ENCODE results near the gene PCDHB7. TPM values are rescaled to one million over a fixed set of nuclear protein-coding genes. Genes with fewer than 3 reads are reported as not detected.
"Not testable (repeated sequence)": the region's sequence is repeated elsewhere in the genome, so short reads cannot be mapped to it uniquely, and the experiment has no call there.

PCDHB7 gene
- total and polyA plus RNA-seq, 2 donors: 2.6 to 3.2 TPM

- Histone ChIP-seq H3K4me3 (ENCODE audit: low read depth, low read length) (no peak within 1 kb of the TSS), H3K36me3 (ENCODE audit: insufficient read depth) (no peaks in the 10 kb centered on the region), H3K27ac (ENCODE audit: low read depth) (no peak within 1 kb of the TSS), H3K4me1 (ENCODE audit: insufficient read depth) (no peaks in the 10 kb centered on the region)
- no peak for DNase-seq (ENCODE audit: extremely low spot score)
- 4% methylated on average over 10 of the region's 10 CpGs for WGBS
Measured at GRCh38 chr5:141192110-141192725, 19.8 kb downstream of the PCDHB7 start, which contains the start of gene PCDHB10. Gene PCDHB10, plus strand, starts transcription at chr5:141192353. Its CDS starts 200 bp downstream, at chr5:141192553.

GRCh38 chr5:141194332-141194731, 21.9 kb downstream of the PCDHB7 start:
- not testable (repeated sequence) for H3K36me3 ChIP-seq (ENCODE audit: insufficient read depth); H3K27ac ChIP-seq (ENCODE audit: low read depth); H3K4me1 ChIP-seq (ENCODE audit: insufficient read depth); H3K4me3 ChIP-seq (ENCODE audit: low read depth, low read length); DNase-seq (ENCODE audit: extremely low spot score)
- 24% methylated on average over 20 of the region's 37 CpGs for WGBS

- no peak for DNase-seq (ENCODE audit: extremely low spot score)
- WGBS: 25% methylated on average over 3 of the region's 3 CpGs
- H3K4me3 ChIP-seq (ENCODE audit: low read depth, low read length): no peak overlapping the region
- no peaks in the 10 kb centered on the region for H3K36me3 ChIP-seq (ENCODE audit: insufficient read depth)
- no peak overlapping the region for H3K27ac ChIP-seq (ENCODE audit: low read depth)
- H3K4me1 ChIP-seq (ENCODE audit: insufficient read depth): no peaks in the 10 kb centered on the region
Measured at GRCh38 chr5:141196363-141196762, 23.9 kb downstream of the PCDHB7 start.

- no peaks in the 10 kb centered on the region for H3K36me3 ChIP-seq (ENCODE audit: insufficient read depth)
- 31% methylated on average over 21 of the region's 21 CpGs for WGBS
- no peak within 1 kb of the TSS for H3K4me3 ChIP-seq (ENCODE audit: low read depth, low read length)
- no peaks in the 10 kb centered on the region for H3K4me1 ChIP-seq (ENCODE audit: insufficient read depth)
- no peak within 1 kb of the TSS for H3K27ac ChIP-seq (ENCODE audit: low read depth)
- no peak for DNase-seq (ENCODE audit: extremely low spot score)
Measured at GRCh38 chr5:141199359-141200235, 27.2 kb downstream of the PCDHB7 start, which contains the start of gene PCDHB11. Gene PCDHB11, plus strand, starts transcription at chr5:141199627. Its CDS starts 148 bp downstream, at chr5:141199775.

GRCh38 chr5:141201126-141201525, 28.7 kb downstream of the PCDHB7 start:
- not testable (repeated sequence) for H3K4me1 ChIP-seq (ENCODE audit: insufficient read depth); H3K36me3 ChIP-seq (ENCODE audit: insufficient read depth)
- 33% methylated on average over 25 of the region's 38 CpGs for WGBS

DNA sequence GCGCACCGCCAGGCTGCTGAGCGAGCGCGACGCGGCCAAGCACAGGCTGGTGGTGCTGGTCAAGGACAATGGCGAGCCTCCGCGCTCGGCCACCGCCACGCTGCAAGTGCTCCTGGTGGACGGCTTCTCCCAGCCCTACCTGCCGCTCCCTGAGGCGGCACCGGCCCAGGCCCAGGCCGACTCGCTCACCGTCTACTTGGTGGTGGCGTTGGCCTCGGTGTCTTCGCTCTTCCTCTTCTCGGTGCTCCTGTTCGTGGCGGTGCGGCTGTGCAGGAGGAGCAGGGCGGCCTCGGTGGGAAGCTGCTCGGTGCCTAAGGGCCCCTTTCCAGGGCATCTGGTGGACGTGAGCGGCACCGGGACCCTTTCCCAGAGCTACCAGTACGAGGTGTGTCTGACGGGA, 29.2 kb downstream of the PCDHB7 start:
- WGBS: 30% methylated on average over 31 of the region's 35 CpGs
- not testable (repeated sequence) for DNase-seq (ENCODE audit: extremely low spot score); H3K27ac ChIP-seq (ENCODE audit: low read depth); H3K36me3 ChIP-seq (ENCODE audit: insufficient read depth); H3K4me3 ChIP-seq (ENCODE audit: low read depth, low read length); H3K4me1 ChIP-seq (ENCODE audit: insufficient read depth)

More at GRCh38 chr5:141201126-141201525, 28.7 kb downstream of the PCDHB7 start:
- not testable (repeated sequence) for H3K27ac ChIP-seq (ENCODE audit: low read depth); DNase-seq (ENCODE audit: extremely low spot score); H3K4me3 ChIP-seq (ENCODE audit: low read depth, low read length)

DNA sequence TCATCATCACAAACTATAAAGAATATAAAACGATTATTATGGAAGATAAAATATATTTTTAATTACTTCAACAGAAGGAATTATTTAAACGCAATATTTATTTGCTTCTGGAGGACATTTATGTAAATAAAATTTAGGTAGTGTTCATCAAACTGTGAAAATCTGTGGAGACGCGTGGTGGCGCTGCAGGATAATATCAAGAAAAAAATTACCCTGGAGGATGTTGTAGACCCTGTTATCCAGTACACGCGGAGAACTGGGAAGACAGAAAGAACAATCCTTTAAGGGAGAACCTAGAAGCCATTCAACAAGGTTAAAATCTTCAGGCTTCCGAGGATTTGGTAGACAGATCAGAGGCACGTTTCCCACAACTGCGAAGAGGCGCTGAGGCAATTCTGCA, 36.0 kb downstream of the PCDHB7 start, which contains the start of gene PCDHB12:
PCDHB12 (plus strand) TSS at position 242 of the 400 bp plus-strand sequence. CDS start 189 bp downstream, outside the sequence.
- 19% methylated on average over 11 of the region's 11 CpGs for WGBS
- Histone ChIP-seq H3K4me3 (ENCODE audit: low read depth, low read length) (peak within 1 kb of the TSS; percentile 12), H3K27ac (ENCODE audit: low read depth) (no peak within 1 kb of the TSS), H3K36me3 (ENCODE audit: insufficient read depth) (no peaks in the 10 kb centered on the region), H3K4me1 (ENCODE audit: insufficient read depth) (no peaks in the 10 kb centered on the region)
- no peak for DNase-seq (ENCODE audit: extremely low spot score)

GRCh38 chr5:141210281-141210680, 37.8 kb downstream of the PCDHB7 start:
- not testable (repeated sequence) for H3K4me3 ChIP-seq (ENCODE audit: low read depth, low read length); DNase-seq (ENCODE audit: extremely low spot score); H3K36me3 ChIP-seq (ENCODE audit: insufficient read depth); H3K27ac ChIP-seq (ENCODE audit: low read depth); H3K4me1 ChIP-seq (ENCODE audit: insufficient read depth)
- 30% methylated on average over 39 of the region's 39 CpGs for WGBS

- H3K36me3 ChIP-seq (ENCODE audit: insufficient read depth); H3K4me3 ChIP-seq (ENCODE audit: low read depth, low read length); H3K4me1 ChIP-seq (ENCODE audit: insufficient read depth); DNase-seq (ENCODE audit: extremely low spot score); H3K27ac ChIP-seq (ENCODE audit: low read depth): not testable (repeated sequence)
- 28% methylated on average over 19 of the region's 27 CpGs for WGBS
Measured at GRCh38 chr5:141210849-141211248, 38.4 kb downstream of the PCDHB7 start.

- WGBS: 10% methylated on average over 14 of the region's 18 CpGs
- H3K27ac ChIP-seq (ENCODE audit: low read depth); DNase-seq (ENCODE audit: extremely low spot score); H3K4me3 ChIP-seq (ENCODE audit: low read depth, low read length); H3K4me1 ChIP-seq (ENCODE audit: insufficient read depth); H3K36me3 ChIP-seq (ENCODE audit: insufficient read depth): not testable (repeated sequence)
Measured at GRCh38 chr5:141213656-141214339, 41.4 kb downstream of the PCDHB7 start, which contains the start of gene PCDHB13. Gene PCDHB13, plus strand, starts transcription at chr5:141213919. Its CDS starts 205 bp downstream, at chr5:141214124.

GRCh38 chr5:141214583-141214982, 42.1 kb downstream of the PCDHB7 start:
- H3K27ac ChIP-seq (ENCODE audit: low read depth); H3K36me3 ChIP-seq (ENCODE audit: insufficient read depth); DNase-seq (ENCODE audit: extremely low spot score); H3K4me3 ChIP-seq (ENCODE audit: low read depth, low read length); H3K4me1 ChIP-seq (ENCODE audit: insufficient read depth): not testable (repeated sequence)
- WGBS: 58% methylated on average over 10 of the region's 12 CpGs

GRCh38 chr5:141215504-141215903, 43.1 kb downstream of the PCDHB7 start:
- H3K36me3 ChIP-seq (ENCODE audit: insufficient read depth); DNase-seq (ENCODE audit: extremely low spot score); H3K27ac ChIP-seq (ENCODE audit: low read depth); H3K4me3 ChIP-seq (ENCODE audit: low read depth, low read length); H3K4me1 ChIP-seq (ENCODE audit: insufficient read depth): not testable (repeated sequence)
- 31% methylated on average over 33 of the region's 40 CpGs for WGBS

GRCh38 chr5:141216035-141216434, 43.6 kb downstream of the PCDHB7 start:
- not testable (repeated sequence) for H3K27ac ChIP-seq (ENCODE audit: low read depth); H3K36me3 ChIP-seq (ENCODE audit: insufficient read depth); H3K4me3 ChIP-seq (ENCODE audit: low read depth, low read length); H3K4me1 ChIP-seq (ENCODE audit: insufficient read depth); DNase-seq (ENCODE audit: extremely low spot score)
- WGBS: 30% methylated on average over 21 of the region's 26 CpGs

All from urinary bladder (tissue), 4 donors.